Measurements from ENCODE around the gene PLEKHH3.

DNA sequence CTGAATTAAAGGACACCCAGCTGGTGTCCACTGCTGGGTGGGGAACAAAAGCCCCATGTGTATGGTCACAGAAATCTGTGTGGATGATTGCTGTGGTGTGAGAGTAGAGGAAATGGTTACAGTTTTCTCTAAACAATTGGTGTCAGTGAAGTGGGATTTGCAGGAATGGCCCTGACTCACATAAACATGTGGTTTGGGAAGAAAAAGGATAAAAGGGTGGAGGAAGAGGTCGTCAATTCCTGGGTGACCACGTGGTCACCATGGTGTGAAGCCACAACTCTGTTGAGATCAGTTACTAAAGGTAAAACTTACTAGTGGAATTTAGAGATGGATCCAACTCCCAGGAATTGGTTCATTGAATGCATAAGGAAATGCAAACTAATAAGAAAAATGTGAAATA, 21.3 kb downstream of the PLEKHH3 start:
- TF ChIP-seq SUZ12 (IDR thresholded peaks at IDR 0.05; ENCODE audit: extremely low read depth, insufficient read depth, insufficient read length) (no peak), ZNF274 (IDR thresholded peaks at IDR 0.05; ENCODE audit: low read depth, low read length) (no peak), YY1 (IDR thresholded peaks at IDR 0.05; ENCODE audit: insufficient read depth, insufficient read length) (no peak)
